IMR-90 (cell line): ENCODE measurements around the gene PDHB. TPM values are rescaled to one million over a fixed set of nuclear protein-coding genes. Genes with fewer than 3 reads are reported as not detected.

Source experiments
- ATAC-seq: fragments of 200-7000 bp; cut with Tn5 transposase; 2 replicates; pipeline ENCODE4 v1.9.1; 2020; ENCODE audit warnings: low read depth, mild to moderate bottlenecking, moderate library complexity
- BruUV-seq: library from RNA; stranded (reverse); fragments of 400-500 nt; replicated peaks from 2 replicates; lab custom pipeline; 2021; lab: Mats Ljungman, UMichigan
- CTCF ChIA-PET: fragments of 300-600 bp; formaldehyde crosslinking; extraction: SDS; loops from one replicate; lab custom pipeline; 2021; ENCODE audit warnings: antibody characterized with exemption; lab: Yijun Ruan, JAX
- POLR2A ChIA-PET: fragments of 300-600 bp; sonication (Branson Sonifier 250); formaldehyde crosslinking; loops from one replicate; lab custom pipeline; 2022; ENCODE audit warnings: antibody characterized with exemption; ENCODE audit not compliant: unreplicated experiment; lab: Charles Lee
- DNase-seq: peaks from one replicate; pipeline ENCODE4 v3.0.0; 2013
- H2AFZ ChIP-seq: replicated peaks from 2 replicates; pipeline ENCODE3; 2013; ENCODE audit warnings: low read length, mild to moderate bottlenecking; ENCODE audit not compliant: poor library complexity
- H2AK5ac ChIP-seq: 2 replicates; pipeline ENCODE4 v1.6.1; 2013; ENCODE audit warnings: low read depth, low read length, inconsistent platforms
- H2AK9ac ChIP-seq: replicated peaks from 2 replicates; pipeline ENCODE3; 2013; ENCODE audit warnings: mild to moderate bottlenecking, low read depth, low read length, moderate library complexity; ENCODE audit not compliant: poor library complexity
- H2BK120ac ChIP-seq: 2 replicates; pipeline ENCODE4 v1.6.1; 2013; ENCODE audit warnings: low read depth, low read length, inconsistent platforms
- H2BK15ac ChIP-seq: 3 replicates; pipeline ENCODE4 v1.6.1; 2013; ENCODE audit warnings: low read depth, low read length, inconsistent platforms
- H2BK20ac ChIP-seq: 2 replicates; pipeline ENCODE4 v1.6.1; 2013; ENCODE audit warnings: low read depth, mild to moderate bottlenecking, inconsistent platforms, low read length, moderate library complexity
- H2BK5ac ChIP-seq: 2 replicates; pipeline ENCODE4 v1.6.1; 2013; ENCODE audit warnings: mild to moderate bottlenecking, low read depth, low read length, inconsistent platforms; ENCODE audit not compliant: poor library complexity, severe bottlenecking
- H3K14ac ChIP-seq: replicated peaks from 2 replicates; pipeline ENCODE4 v1.6.1; 2013; ENCODE audit warnings: low read depth, low read length, inconsistent platforms
- H3K18ac ChIP-seq: 2 replicates; pipeline ENCODE4 v1.6.1; 2013; ENCODE audit warnings: low read depth, low read length, control low read depth
- H3K23ac ChIP-seq: 2 replicates; pipeline ENCODE4 v1.6.1; 2013; ENCODE audit warnings: low read depth, low read length, inconsistent platforms
- H3K27ac ChIP-seq: 2 replicates; pipeline ENCODE4 v1.5.1; 2013; ENCODE audit warnings: mild to moderate bottlenecking, control low read depth, low read length; ENCODE audit not compliant: insufficient read depth
- H3K27me3 ChIP-seq: 2 replicates; pipeline ENCODE4 v1.6.1; 2013; ENCODE audit warnings: low read length; ENCODE audit not compliant: control insufficient read depth, insufficient read depth
- H3K36me3 ChIP-seq: 2 replicates; pipeline ENCODE4 v1.6.1; 2013; ENCODE audit warnings: low read length, mixed read lengths; ENCODE audit not compliant: control insufficient read depth, insufficient read depth
- H3K4ac ChIP-seq: 2 replicates; pipeline ENCODE4 v1.6.1; 2013; ENCODE audit warnings: low read depth, low read length, inconsistent platforms
- H3K4me1 ChIP-seq: 2 replicates; pipeline ENCODE4 v1.6.1; 2013; ENCODE audit warnings: low read length, mixed read lengths; ENCODE audit not compliant: control insufficient read depth, insufficient read depth
- H3K4me2 ChIP-seq: 2 replicates; pipeline ENCODE4 v1.6.1; 2013; ENCODE audit warnings: low read depth, mild to moderate bottlenecking, control low read depth, low read length, moderate library complexity
- H3K4me3 ChIP-seq: 2 replicates; pipeline ENCODE4 v1.5.1; 2013; ENCODE audit warnings: low read depth, mild to moderate bottlenecking, control low read depth, low read length, moderate library complexity; ENCODE audit not compliant: insufficient read depth
- H3K56ac ChIP-seq: 2 replicates; pipeline ENCODE4 v1.6.1; 2013; ENCODE audit warnings: low read length, inconsistent platforms; ENCODE audit not compliant: insufficient read depth; ENCODE audit errors: extremely low read depth
- H3K79me1 ChIP-seq, 2 experiments: 2 replicates each; pipeline ENCODE4 v1.6.1; 2013; ENCODE audit warnings: low read length in 2 of 2, inconsistent platforms in 1 of 2, low read depth in 1 of 2
- H3K9ac ChIP-seq: 2 replicates; pipeline ENCODE4 v1.6.1; 2013; ENCODE audit warnings: low read depth, low read length, control low read depth
- H3K9me1 ChIP-seq: 2 replicates; pipeline ENCODE4 v1.6.1; 2013; ENCODE audit warnings: low read length, inconsistent platforms; ENCODE audit not compliant: insufficient read depth
- H3K9me3 ChIP-seq: 2 replicates; pipeline ENCODE4 v1.6.1; 2013; ENCODE audit warnings: low read length; ENCODE audit not compliant: control insufficient read depth, insufficient read depth
- H4K20me1 ChIP-seq: 2 replicates; pipeline ENCODE4 v1.6.1; 2013; ENCODE audit warnings: low read length, inconsistent platforms; ENCODE audit not compliant: insufficient read depth
- H4K5ac ChIP-seq: 2 replicates; pipeline ENCODE4 v1.6.1; 2013; ENCODE audit warnings: mild to moderate bottlenecking, low read depth, low read length, control low read depth
- H4K8ac ChIP-seq, 2 experiments: 2 replicates each; pipeline ENCODE4 v1.6.1; 2013; ENCODE audit warnings: low read depth in 2 of 2, low read length in 2 of 2, control low read depth in 1 of 2, inconsistent platforms in 1 of 2
- H4K91ac ChIP-seq: 2 replicates; pipeline ENCODE4 v1.6.1; 2013; ENCODE audit warnings: low read depth, low read length, inconsistent platforms; ENCODE audit not compliant: insufficient read depth
- CHD1 ChIP-seq: IDR thresholded peaks from 2 replicates; pipeline ENCODE4 v1.6.1; 2012; ENCODE audit warnings: low read depth, low read length, improper control_type of control experiment
- FOS ChIP-seq: fragments of 150-350 bp; IDR thresholded peaks from 2 replicates; pipeline ENCODE4 v1.6.1; 2016; ENCODE audit warnings: low read depth, low read length
- MAFK ChIP-seq: IDR thresholded peaks from 2 replicates; pipeline ENCODE4 v1.6.1; 2012; ENCODE audit warnings: low read depth, low read length, improper control_type of control experiment
- MAZ ChIP-seq: IDR thresholded peaks from 2 replicates; pipeline ENCODE4 v1.6.1; 2012; ENCODE audit warnings: low read depth, mild to moderate bottlenecking, low read length, improper control_type of control experiment, moderate library complexity, borderline replicate concordance
- POLR2A ChIP-seq: IDR thresholded peaks from 2 replicates; pipeline ENCODE4 v1.6.1; 2012; ENCODE audit warnings: mild to moderate bottlenecking, low read depth, low read length
- RCOR1 ChIP-seq: IDR thresholded peaks from 2 replicates; pipeline ENCODE4 v1.6.1; 2012; ENCODE audit warnings: mild to moderate bottlenecking, low read length, improper control_type of control experiment; ENCODE audit not compliant: insufficient replicate concordance
- RFX5 ChIP-seq: IDR thresholded peaks from 2 replicates; pipeline ENCODE4 v1.8.0; 2012; ENCODE audit warnings: low read depth, mild to moderate bottlenecking, low read length, moderate library complexity
- WGBS, 2 experiments: methylation state at CpG; one replicate each; pipeline versions ENCODE4 v1.1.5 to v1.1.7; 2013; ENCODE audit warnings: missing lambda C conversion rate in 2 of 2; ENCODE audit not compliant: insufficient read length in 1 of 2; ENCODE audit errors: extremely low coverage in 2 of 2; 5-methylcytosine and 5-hydroxymethylcytosine counted together
- dilution Hi-C: fragments of 300-500 bp; cut with HindIII; formaldehyde crosslinking; loops from one replicate; pipeline ENCODE4 v1.14.3; 2018; ENCODE audit warnings: low sequenced_read_pairs; ENCODE audit not compliant: unreplicated experiment
- in situ Hi-C: fragments of 300-500 bp; cut with MboI; formaldehyde crosslinking; loops from 3 replicates; pipeline ENCODE4 v1.14.3; 2019; ENCODE audit warnings: low sequenced_read_pairs, inconsistent platforms, mixed read lengths
- intact Hi-C: fragments of 100-400 bp; cut with micrococcal nuclease; formaldehyde crosslinking; loops from 2 replicates; pipeline ENCODE4 v1.10.0; 2022
- polyA plus RNA-seq, 3 experiments: library from polyadenylated mRNA; depleted of rRNA; stranded (reverse); fragments of >200 nt; gene quantifications; 2 replicates each; pipeline ENCODE4 v1.2.3, GENCODE V29; 2012; ENCODE audit warnings: low replicate concordance in 1 of 3
- total RNA-seq: library from RNA; depleted of rRNA; stranded (reverse); fragments of >200 nt; gene quantifications from 2 replicates; pipeline ENCODE4 v1.2.3, GENCODE V29; 2012
- TF ChIP-seq, protein P1 (sequence below): fragments of 150-350 bp; IDR thresholded peaks from 2 replicates; pipeline ENCODE4 v1.6.1; 2017; ENCODE audit warnings: mild to moderate bottlenecking, antibody characterized with exemption, low read length, low read depth
- TF ChIP-seq, protein P2 (sequence below): fragments of 150-350 bp; IDR thresholded peaks from 2 replicates; pipeline ENCODE4 v1.6.1; 2016; ENCODE audit warnings: low read depth, mild to moderate bottlenecking, low read length, moderate library complexity, borderline replicate concordance

Gene PDHB
- total and polyA plus RNA-seq, 2 of the 4 experiments (the other 2 are of a cell fraction): 69.2 to 73.5 TPM

DNA sequence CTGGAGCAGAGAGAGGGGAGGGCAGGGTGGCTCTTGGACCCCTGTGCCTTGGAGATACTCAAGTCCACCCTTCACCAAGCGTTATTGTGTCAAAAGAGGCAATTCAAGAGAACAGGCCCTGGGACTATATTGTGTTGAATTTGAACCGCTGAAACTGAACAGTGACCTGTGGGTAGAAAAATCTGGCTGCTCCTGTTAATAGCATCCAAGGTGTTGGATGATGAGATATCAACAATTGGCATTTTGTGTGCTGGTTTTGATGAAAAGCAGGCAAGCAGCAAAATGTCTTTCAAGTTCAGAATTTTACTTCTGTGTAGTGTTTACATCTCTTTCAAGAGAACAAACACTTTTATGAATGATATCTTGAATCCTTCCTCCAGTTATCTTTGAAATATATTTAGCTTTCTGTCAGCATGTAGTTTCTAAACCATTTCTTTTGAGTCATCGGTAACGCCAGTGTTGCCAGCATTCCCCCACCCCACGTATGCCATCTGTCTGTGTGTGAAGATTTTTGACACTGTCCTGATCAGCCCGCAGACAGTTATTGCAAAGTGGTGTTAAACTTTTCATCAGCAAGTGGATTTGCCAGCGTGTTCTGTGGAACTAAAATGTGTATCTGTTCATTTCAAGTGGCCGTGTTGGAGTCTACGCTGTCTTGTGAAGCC is 34.8 kb downstream of the PDHB start:
- Histone ChIP-seq H3K23ac (no peak overlapping the region), H3K4me1 (no peaks in the 10 kb centered on the region), H2BK20ac (no peak overlapping the region), H3K18ac (no peak overlapping the region), H3K4ac (no peak overlapping the region), H3K4me2 (no peak overlapping the region), H2BK5ac (no peak overlapping the region), H2BK120ac (no peak overlapping the region), H3K27ac (no peak overlapping the region), H3K9me3 (no peaks in the 10 kb centered on the region), H3K27me3 (no peaks in the 10 kb centered on the region), H4K5ac (no peak overlapping the region), H3K9ac (no peak overlapping the region), H4K8ac (no peak overlapping the region), H4K20me1 (no peaks in the 10 kb centered on the region), H2AK5ac (no peak overlapping the region), H3K9me1 (peaks cover 9% of the 10 kb centered on the region; the same call in 1 of the 2 replicates), H3K79me1 (peaks cover 0 to 12% of the 10 kb centered on the region in 2 experiments; a peak in 2 of 4 replicates), H2AFZ (no peak overlapping the region), H3K36me3 (peaks cover 50% of the 10 kb centered on the region), H4K91ac (no peak overlapping the region), H3K56ac (no peak overlapping the region), H2AK9ac (no peak overlapping the region), H3K14ac (no peak overlapping the region), H2BK15ac (no peak overlapping the region), H3K4me3 (no peak overlapping the region)
- ChIA-PET POLR2A (no interaction called here), CTCF (no interaction called here)
- no TSS peak for BruUV-seq
- TF ChIP-seq MAZ (no peak), POLR2A (no peak), MAFK (no peak), RCOR1 (no peak), CHD1 (no peak), FOS (no peak), RFX5 (no peak)
- TF ChIP-seq, protein P1, sequence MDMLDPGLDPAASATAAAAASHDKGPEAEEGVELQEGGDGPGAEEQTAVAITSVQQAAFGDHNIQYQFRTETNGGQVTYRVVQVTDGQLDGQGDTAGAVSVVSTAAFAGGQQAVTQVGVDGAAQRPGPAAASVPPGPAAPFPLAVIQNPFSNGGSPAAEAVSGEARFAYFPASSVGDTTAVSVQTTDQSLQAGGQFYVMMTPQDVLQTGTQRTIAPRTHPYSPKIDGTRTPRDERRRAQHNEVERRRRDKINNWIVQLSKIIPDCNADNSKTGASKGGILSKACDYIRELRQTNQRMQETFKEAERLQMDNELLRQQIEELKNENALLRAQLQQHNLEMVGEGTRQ: no peak
- TF ChIP-seq, protein P2, sequence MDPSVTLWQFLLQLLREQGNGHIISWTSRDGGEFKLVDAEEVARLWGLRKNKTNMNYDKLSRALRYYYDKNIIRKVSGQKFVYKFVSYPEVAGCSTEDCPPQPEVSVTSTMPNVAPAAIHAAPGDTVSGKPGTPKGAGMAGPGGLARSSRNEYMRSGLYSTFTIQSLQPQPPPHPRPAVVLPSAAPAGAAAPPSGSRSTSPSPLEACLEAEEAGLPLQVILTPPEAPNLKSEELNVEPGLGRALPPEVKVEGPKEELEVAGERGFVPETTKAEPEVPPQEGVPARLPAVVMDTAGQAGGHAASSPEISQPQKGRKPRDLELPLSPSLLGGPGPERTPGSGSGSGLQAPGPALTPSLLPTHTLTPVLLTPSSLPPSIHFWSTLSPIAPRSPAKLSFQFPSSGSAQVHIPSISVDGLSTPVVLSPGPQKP: no peak
- DNase-seq: no peak
- intact Hi-C loops (no loop called here), in situ Hi-C loops (no loop called here), dilution Hi-C loops (no loop called here)
- WGBS, 2 experiments: 84% methylated on average over 5 of the region's 9 CpGs; no CpG with 5 or more reads in 1 of the 2 experiments
- ATAC-seq: no peak
